ENCODE measurements around the gene CDC20.

- TF ChIP-seq POLR2A (IDR thresholded peaks at IDR 0.05), result no peak
- TF ChIP-seq, protein P1, sequence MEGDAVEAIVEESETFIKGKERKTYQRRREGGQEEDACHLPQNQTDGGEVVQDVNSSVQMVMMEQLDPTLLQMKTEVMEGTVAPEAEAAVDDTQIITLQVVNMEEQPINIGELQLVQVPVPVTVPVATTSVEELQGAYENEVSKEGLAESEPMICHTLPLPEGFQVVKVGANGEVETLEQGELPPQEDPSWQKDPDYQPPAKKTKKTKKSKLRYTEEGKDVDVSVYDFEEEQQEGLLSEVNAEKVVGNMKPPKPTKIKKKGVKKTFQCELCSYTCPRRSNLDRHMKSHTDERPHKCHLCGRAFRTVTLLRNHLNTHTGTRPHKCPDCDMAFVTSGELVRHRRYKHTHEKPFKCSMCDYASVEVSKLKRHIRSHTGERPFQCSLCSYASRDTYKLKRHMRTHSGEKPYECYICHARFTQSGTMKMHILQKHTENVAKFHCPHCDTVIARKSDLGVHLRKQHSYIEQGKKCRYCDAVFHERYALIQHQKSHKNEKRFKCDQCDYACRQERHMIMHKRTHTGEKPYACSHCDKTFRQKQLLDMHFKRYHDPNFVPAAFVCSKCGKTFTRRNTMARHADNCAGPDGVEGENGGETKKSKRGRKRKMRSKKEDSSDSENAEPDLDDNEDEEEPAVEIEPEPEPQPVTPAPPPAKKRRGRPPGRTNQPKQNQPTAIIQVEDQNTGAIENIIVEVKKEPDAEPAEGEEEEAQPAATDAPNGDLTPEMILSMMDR (IDR thresholded peaks at IDR 0.05), result no peak
These were observed 7.1 kb upstream of the CDC20 start for GRCh38 chr1:43351421-43352350.

Measured in prostate gland (tissue), 2 donors.